ENCODE data around the gene SLC7A1.

SLC7A1 gene

GRCh38 chr13:29581666-29582065 is 13.8 kb downstream of the SLC7A1 start:
- no peak overlapping the region for H3K9ac ChIP-seq (ENCODE audit: low read depth, low read length)
- H3K4me1 ChIP-seq (ENCODE audit: insufficient read depth, low read length): peaks cover 42% of the 10 kb centered on the region
- no peaks in the 10 kb centered on the region for H3K27me3 ChIP-seq (ENCODE audit: insufficient read depth, low read length)
- H3K36me3 ChIP-seq (ENCODE audit: insufficient read depth, low read depth, low read length): no peaks in the 10 kb centered on the region
- H3K27ac ChIP-seq (ENCODE audit: low read length): no peak overlapping the region
- peak overlapping the region; percentile 20; the same call in 1 of the 2 replicates for H3K4me3 ChIP-seq (ENCODE audit: low read length)
- H3K9me3 ChIP-seq (ENCODE audit: insufficient read depth, low read depth, low read length): no peaks in the 10 kb centered on the region

GRCh38 chr13:29579094-29579493 is 16.4 kb downstream of the SLC7A1 start:
- peaks cover 3% of the 10 kb centered on the region; the same call in 1 of the 2 replicates for H3K36me3 ChIP-seq (ENCODE audit: insufficient read depth, low read depth, low read length)
- H3K4me3 ChIP-seq (ENCODE audit: low read length): no peak overlapping the region
- H3K27ac ChIP-seq (ENCODE audit: low read length): no peak overlapping the region
- no peaks in the 10 kb centered on the region for H3K9me3 ChIP-seq (ENCODE audit: insufficient read depth, low read depth, low read length)
- H3K4me1 ChIP-seq (ENCODE audit: insufficient read depth, low read length): peaks cover 44% of the 10 kb centered on the region
- no peak overlapping the region for H3K9ac ChIP-seq (ENCODE audit: low read depth, low read length)
- H3K27me3 ChIP-seq (ENCODE audit: insufficient read depth, low read length): no peaks in the 10 kb centered on the region

DNA sequence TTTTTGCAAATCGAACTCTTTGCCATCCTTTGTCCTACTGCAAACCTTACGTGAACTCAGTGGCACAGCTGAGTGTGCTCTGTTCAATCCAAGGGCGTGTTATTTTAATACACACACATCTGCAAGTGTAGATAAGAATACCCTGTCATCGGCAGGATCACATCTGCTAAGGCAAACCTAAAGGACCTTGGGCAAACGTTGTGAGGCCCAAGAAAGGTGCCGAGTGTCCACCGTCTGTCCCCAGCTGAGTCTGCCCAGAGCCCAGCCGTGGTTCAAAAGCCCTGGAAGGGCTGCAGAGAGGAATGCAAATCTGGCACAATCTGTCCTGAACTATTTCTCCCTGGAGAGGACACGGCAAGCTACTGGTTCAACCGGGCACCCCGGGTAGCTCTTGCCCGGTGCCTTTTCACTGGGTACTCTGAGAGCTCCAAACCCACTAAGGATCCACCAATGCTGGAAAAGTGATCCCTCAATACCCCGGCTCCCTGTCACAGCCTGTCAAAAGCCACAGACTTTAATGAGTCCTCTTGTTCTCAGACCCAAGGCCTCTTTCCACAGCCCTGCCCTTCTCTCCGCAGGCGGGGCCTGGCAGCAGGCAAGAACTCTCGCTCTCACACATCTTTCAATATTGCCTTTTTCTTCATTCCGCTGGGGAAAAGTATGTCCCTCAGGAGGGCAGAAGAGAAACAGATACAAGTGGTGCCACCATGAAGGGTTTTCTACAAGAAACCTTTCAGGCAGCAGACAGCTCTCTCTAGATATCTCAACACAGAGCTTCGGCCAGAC is 17.0 kb downstream of the SLC7A1 start:
- H3K27ac ChIP-seq (ENCODE audit: low read length): no peak overlapping the region
- H3K27me3 ChIP-seq (ENCODE audit: insufficient read depth, low read length): no peaks in the 10 kb centered on the region
- H3K9me3 ChIP-seq (ENCODE audit: insufficient read depth, low read depth, low read length): no peaks in the 10 kb centered on the region
- H3K4me1 ChIP-seq (ENCODE audit: insufficient read depth, low read length): peaks cover 41% of the 10 kb centered on the region
- H3K9ac ChIP-seq (ENCODE audit: low read depth, low read length): no peak overlapping the region
- H3K4me3 ChIP-seq (ENCODE audit: low read length): no peak overlapping the region
- peaks cover 3% of the 10 kb centered on the region; the same call in 1 of the 2 replicates for H3K36me3 ChIP-seq (ENCODE audit: insufficient read depth, low read depth, low read length)

DNA sequence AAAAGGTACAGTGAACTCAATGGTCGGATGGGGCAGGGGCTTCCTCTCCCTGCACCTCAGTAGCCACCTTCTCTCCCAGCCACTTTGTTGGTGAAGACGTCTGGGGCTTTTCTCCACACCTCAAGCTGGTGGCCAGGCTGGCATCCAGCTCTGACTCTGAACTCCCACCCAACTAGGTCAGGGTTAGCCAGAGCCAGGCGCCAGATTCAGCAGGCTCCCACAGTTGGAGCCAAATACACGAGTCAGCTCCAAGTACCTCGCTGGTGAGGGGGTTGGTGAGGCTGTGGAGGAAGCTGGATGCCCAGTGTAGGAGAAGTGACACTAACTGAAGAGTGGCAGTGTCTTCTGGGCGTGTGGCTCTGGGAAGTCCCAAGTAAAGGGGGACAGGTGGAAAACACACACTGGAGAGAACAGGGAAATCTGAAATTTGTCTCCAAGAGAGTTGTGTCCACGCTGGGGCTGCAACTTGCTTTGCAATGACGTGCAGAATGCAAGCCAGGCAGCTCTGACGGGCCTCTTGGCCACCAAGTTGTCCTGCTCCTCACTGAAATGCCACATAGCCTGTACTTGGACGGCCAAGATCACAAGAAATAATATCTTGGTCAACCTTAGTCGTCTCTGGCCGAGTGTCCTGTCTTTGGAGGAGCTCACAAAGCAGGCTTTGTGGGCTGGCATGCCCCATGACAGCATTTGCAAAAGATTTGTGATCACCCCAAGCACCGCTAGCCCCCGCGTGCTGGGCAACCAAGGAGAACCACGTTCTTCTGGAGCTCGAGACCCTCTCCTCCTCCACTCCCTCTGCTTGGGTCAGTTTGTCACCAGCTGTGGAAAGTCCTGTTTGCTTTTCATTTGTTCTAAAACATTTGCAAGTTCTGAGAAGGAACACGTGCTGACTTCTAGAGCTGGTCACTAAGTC is 18.1 kb downstream of the SLC7A1 start:
- peaks cover 3% of the 10 kb centered on the region; the same call in 1 of the 2 replicates for H3K36me3 ChIP-seq (ENCODE audit: insufficient read depth, low read depth, low read length)
- no peak overlapping the region for H3K4me3 ChIP-seq (ENCODE audit: low read length)
- peaks cover 31% of the 10 kb centered on the region for H3K4me1 ChIP-seq (ENCODE audit: insufficient read depth, low read length)
- no peak overlapping the region for H3K9ac ChIP-seq (ENCODE audit: low read depth, low read length)
- H3K9me3 ChIP-seq (ENCODE audit: insufficient read depth, low read depth, low read length): no peaks in the 10 kb centered on the region
- H3K27me3 ChIP-seq (ENCODE audit: insufficient read depth, low read length): no peaks in the 10 kb centered on the region
- no peak overlapping the region for H3K27ac ChIP-seq (ENCODE audit: low read length)

DNA sequence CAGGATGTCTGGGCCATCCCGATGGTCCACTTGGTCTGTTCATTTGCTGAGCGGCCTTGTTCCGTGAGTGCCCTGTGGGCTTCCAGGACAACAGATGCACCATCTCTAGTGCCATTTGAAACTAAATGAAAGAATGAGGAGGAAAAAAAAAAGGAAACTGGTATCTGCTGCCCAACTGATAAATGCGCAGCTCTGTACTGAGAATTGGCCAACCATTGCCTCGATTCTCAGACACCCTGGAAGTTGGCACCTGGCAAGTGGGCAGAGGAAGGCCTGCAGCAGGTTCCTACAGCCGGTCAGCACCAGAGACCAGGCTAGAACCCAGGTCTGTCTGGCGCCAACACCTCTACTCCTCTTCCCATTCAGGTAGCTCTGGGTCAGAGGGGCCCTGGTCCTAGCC is 18.9 kb downstream of the SLC7A1 start:
- no peaks in the 10 kb centered on the region for H3K27me3 ChIP-seq (ENCODE audit: insufficient read depth, low read length)
- no peaks in the 10 kb centered on the region for H3K9me3 ChIP-seq (ENCODE audit: insufficient read depth, low read depth, low read length)
- no peak overlapping the region for H3K9ac ChIP-seq (ENCODE audit: low read depth, low read length)
- H3K4me1 ChIP-seq (ENCODE audit: insufficient read depth, low read length): peaks cover 29% of the 10 kb centered on the region
- no peak overlapping the region for H3K4me3 ChIP-seq (ENCODE audit: low read length)
- H3K36me3 ChIP-seq (ENCODE audit: insufficient read depth, low read depth, low read length): peaks cover 3% of the 10 kb centered on the region; the same call in 1 of the 2 replicates
- H3K27ac ChIP-seq (ENCODE audit: low read length): no peak overlapping the region

GRCh38 chr13:29575098-29575497 is 20.4 kb downstream of the SLC7A1 start:
- Histone ChIP-seq H3K9me3 (ENCODE audit: insufficient read depth, low read depth, low read length) (no peaks in the 10 kb centered on the region), H3K36me3 (ENCODE audit: insufficient read depth, low read depth, low read length) (peaks cover 3% of the 10 kb centered on the region; the same call in 1 of the 2 replicates), H3K4me1 (ENCODE audit: insufficient read depth, low read length) (peaks cover 16% of the 10 kb centered on the region; the same call in 1 of the 2 replicates), H3K9ac (ENCODE audit: low read depth, low read length) (no peak overlapping the region), H3K27me3 (ENCODE audit: insufficient read depth, low read length) (no peaks in the 10 kb centered on the region), H3K4me3 (ENCODE audit: low read length) (no peak overlapping the region), H3K27ac (ENCODE audit: low read length) (no peak overlapping the region)

- Histone ChIP-seq H3K27ac (ENCODE audit: low read length) (no peak overlapping the region), H3K9ac (ENCODE audit: low read depth, low read length) (no peak overlapping the region), H3K27me3 (ENCODE audit: insufficient read depth, low read length) (no peaks in the 10 kb centered on the region), H3K4me3 (ENCODE audit: low read length) (no peak overlapping the region), H3K4me1 (ENCODE audit: insufficient read depth, low read length) (peaks cover 22% of the 10 kb centered on the region; the same call in 1 of the 2 replicates), H3K36me3 (ENCODE audit: insufficient read depth, low read depth, low read length) (peaks cover 3% of the 10 kb centered on the region; the same call in 1 of the 2 replicates), H3K9me3 (ENCODE audit: insufficient read depth, low read depth, low read length) (no peaks in the 10 kb centered on the region)
Measured at GRCh38 chr13:29573190-29573589, 22.3 kb downstream of the SLC7A1 start.

- Histone ChIP-seq H3K36me3 (ENCODE audit: insufficient read depth, low read depth, low read length) (peaks cover 3% of the 10 kb centered on the region; the same call in 1 of the 2 replicates), H3K9me3 (ENCODE audit: insufficient read depth, low read depth, low read length) (no peaks in the 10 kb centered on the region), H3K4me3 (ENCODE audit: low read length) (no peak overlapping the region), H3K4me1 (ENCODE audit: insufficient read depth, low read length) (peaks cover 22% of the 10 kb centered on the region; the same call in 1 of the 2 replicates), H3K9ac (ENCODE audit: low read depth, low read length) (no peak overlapping the region), H3K27me3 (ENCODE audit: insufficient read depth, low read length) (no peaks in the 10 kb centered on the region), H3K27ac (ENCODE audit: low read length) (no peak overlapping the region)
Measured at GRCh38 chr13:29572575-29572974, 22.9 kb downstream of the SLC7A1 start.

DNA sequence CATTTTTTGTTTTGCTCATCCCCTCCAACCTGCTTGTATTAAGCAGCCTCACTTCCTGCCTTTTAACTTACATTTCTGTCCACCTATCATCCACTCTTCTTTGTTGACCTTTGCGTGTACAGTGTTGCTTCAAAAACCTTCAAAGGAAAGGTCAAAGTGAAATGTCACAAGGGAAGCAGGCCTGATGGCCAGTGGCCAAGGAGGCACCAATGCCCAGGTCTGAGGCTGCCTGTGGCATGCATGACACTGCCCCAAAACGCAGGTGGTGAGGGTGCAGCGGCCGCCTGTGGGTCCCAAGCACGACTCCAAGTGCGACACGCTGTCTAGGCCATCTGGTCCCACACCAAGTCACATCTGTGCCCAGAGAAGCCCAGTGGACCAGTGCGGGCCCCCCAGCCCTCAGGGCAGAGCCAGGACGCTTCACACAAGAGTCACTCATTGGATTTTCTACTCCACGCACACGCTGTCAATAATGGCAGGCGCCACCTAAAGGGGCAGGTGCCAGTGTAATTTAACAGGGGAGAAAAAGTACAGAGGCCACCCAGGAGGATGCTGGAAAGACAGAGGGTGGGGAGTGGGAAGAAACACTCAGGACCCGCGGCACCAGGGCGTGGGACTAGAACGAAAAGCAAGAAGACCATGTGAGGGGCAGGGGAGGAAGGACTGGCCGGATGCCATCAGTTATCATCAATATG is 23.5 kb downstream of the SLC7A1 start:
- H3K4me3 ChIP-seq (ENCODE audit: low read length): no peak overlapping the region
- peaks cover 3% of the 10 kb centered on the region; the same call in 1 of the 2 replicates for H3K36me3 ChIP-seq (ENCODE audit: insufficient read depth, low read depth, low read length)
- no peaks in the 10 kb centered on the region for H3K9me3 ChIP-seq (ENCODE audit: insufficient read depth, low read depth, low read length)
- H3K4me1 ChIP-seq (ENCODE audit: insufficient read depth, low read length): peaks cover 22% of the 10 kb centered on the region; the same call in 1 of the 2 replicates
- no peak overlapping the region for H3K27ac ChIP-seq (ENCODE audit: low read length)
- H3K27me3 ChIP-seq (ENCODE audit: insufficient read depth, low read length): no peaks in the 10 kb centered on the region
- no peak overlapping the region for H3K9ac ChIP-seq (ENCODE audit: low read depth, low read length)

- peaks cover 30% of the 10 kb centered on the region; the same call in 1 of the 2 replicates for H3K4me1 ChIP-seq (ENCODE audit: insufficient read depth, low read length)
- no peaks in the 10 kb centered on the region for H3K27me3 ChIP-seq (ENCODE audit: insufficient read depth, low read length)
- no peak overlapping the region for H3K4me3 ChIP-seq (ENCODE audit: low read length)
- no peak overlapping the region for H3K9ac ChIP-seq (ENCODE audit: low read depth, low read length)
- H3K9me3 ChIP-seq (ENCODE audit: insufficient read depth, low read depth, low read length): no peaks in the 10 kb centered on the region
- no peaks in the 10 kb centered on the region for H3K36me3 ChIP-seq (ENCODE audit: insufficient read depth, low read depth, low read length)
- no peak overlapping the region for H3K27ac ChIP-seq (ENCODE audit: low read length)
Measured at GRCh38 chr13:29570051-29570654, 25.3 kb downstream of the SLC7A1 start.

Data from iPS-20b (cell line).